Stimulated activated CD8-positive, alpha-beta memory T cell treated with anti-CD3 and anti-CD28 coated beads, Interleukin-7, amount 100 ng/mL, for 4 hours (primary cell): Measurements from ENCODE around the gene DCK.

Experiments
- DNase-seq, 2 donors: peaks; one replicate each; pipeline ENCODE4 v3.0.0-alpha.2; 2020; ENCODE audit warnings: low read depth in 2 of 2

The DCK gene

DNA sequence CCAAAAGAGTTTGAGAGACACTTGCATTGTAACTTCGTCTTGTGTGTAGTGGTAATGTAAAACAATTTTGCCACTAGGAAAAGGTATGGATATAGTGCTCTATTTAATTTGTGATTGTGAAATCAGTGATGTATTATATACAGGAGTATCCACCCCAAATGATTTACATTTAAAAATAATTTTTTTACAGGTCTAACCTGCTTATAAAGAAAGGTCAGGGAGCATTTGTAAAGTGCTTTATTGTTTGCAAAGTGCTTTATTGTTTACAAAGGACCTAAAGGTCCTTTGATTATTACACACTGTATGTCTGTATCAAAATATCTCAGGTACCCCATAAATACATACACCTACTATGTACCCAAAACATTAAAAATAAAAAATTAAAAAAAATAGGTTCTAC is 70.3 kb downstream of the DCK start:
- no peak for DNase-seq

DNA sequence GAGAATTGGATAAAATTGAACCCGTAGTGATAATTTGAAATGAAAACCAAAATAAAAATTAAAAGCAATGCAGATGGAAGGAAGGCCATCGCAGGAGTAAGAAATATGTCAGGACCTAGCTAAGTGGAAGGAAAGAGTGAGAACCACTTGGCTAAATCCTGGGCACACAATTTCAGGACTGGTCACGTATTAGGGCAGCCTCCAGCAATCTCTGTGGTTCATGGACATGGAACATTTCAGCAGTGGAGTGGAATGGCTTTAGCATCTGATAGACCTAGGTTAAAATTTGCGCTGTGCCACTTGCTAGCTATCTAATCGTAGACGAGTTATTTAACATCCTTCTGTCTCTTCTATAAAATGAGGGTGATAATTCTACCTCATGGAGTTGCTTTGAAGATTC is 71.1 kb downstream of the DCK start:
- no peak for DNase-seq

DNA sequence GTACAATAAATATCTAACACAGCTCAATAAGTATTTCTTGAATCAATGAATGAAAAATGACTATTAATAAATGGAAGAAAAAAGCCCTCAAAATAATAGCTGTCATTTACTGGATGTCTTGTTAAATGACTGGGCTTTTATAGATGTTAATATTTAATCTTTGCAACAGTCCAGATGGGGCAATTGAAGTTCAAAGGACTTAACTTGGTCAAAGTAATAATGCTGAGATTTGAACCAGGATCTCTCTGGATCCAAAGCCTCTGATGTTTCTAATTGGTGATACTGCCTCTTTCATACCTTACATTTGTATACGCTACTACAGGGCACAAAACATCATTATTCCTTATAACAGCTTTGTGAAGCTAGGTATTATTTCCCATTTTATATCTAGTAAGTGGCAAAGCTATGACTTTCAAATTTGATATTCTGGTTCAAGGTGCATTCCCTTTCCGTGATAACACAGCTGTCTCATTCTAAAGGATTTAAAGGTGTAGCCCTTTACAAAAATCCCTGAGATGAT is 72.6 kb downstream of the DCK start:
- DNase-seq: no peak

DNA sequence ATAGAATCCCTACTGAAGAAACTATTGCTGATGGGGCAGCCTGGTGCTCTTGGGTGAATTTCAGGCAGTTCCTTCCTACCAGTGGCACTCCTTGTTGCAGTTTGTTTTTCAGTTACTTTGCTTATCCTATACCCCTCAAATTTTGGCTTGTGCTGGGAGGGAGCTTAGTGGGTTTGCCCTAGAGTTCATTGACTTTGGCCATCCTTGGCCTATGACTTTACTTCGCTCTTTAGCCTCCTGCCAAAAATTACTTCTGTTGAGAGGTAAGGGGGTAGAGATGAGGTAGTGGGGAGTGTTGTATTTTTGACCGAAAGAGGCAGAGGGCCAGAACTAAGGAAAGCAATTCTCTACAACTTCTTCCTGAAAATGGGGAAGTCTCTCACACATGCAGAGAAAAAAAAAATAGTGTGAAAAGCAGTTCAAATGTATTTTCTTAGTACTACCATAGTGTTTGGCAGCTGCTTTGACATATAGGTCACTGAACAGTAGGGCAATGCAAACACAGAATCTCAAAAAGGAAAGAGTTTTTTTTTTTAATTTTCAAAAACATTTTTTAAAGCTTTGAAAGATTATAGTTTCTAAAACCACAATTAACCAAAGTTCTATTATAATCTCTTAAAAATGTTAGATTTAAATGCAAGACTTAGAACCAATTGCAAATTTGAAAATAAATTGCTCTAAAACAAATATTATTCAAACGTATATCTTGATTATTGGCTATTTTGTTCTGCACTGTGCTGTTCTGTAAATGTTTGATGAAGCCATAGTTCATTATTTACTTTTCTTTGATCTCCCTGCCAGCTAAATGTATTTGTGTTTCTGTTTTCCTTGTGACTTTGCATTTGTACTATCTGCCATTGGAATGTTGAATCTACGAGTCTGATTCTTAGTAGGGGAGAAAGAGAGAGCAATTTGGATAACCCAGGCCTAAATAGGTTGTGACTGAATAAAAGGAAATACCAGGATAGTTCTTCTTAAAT is 73.6 kb downstream of the DCK start:
- DNase-seq: no peak

DNA sequence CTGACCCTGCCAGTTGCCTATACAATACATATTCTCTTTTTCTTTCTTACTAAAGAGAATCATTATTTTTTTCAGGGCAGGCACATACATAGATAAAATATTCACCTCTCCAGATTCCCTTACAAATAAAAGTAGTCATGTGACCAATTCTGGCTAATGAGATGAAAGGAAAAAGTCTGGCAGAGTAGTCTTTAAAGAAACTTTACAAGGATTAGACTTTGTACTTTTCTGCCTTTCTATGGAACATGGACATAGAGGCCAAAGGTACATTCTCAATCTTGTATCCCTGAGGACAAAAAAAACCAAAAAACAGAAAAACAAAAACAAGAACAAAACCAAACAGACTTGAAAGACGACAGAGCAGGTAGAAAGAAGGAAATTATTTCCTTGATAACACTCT is 75.6 kb downstream of the DCK start:
- DNase-seq: no peak

DNA sequence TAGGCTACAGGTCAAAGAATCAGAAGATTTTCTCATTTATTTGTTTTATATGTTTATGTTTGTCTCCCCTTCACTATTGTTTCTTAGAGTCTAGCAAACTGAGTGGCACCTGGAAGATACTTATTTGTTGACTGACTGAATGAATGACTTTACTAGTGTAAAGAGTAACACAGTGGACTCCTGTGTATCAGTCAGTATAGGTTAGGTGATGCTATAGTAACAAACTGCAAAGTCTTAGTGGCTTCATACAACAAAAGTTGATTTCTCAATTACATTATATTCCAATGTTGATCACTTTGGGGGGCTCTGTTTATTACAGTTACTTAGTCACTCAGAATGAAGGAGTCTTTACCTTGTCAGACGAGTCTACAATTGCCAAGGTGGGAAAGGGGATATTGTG is 76.6 kb downstream of the DCK start:
- DNase-seq: no peak

DNA sequence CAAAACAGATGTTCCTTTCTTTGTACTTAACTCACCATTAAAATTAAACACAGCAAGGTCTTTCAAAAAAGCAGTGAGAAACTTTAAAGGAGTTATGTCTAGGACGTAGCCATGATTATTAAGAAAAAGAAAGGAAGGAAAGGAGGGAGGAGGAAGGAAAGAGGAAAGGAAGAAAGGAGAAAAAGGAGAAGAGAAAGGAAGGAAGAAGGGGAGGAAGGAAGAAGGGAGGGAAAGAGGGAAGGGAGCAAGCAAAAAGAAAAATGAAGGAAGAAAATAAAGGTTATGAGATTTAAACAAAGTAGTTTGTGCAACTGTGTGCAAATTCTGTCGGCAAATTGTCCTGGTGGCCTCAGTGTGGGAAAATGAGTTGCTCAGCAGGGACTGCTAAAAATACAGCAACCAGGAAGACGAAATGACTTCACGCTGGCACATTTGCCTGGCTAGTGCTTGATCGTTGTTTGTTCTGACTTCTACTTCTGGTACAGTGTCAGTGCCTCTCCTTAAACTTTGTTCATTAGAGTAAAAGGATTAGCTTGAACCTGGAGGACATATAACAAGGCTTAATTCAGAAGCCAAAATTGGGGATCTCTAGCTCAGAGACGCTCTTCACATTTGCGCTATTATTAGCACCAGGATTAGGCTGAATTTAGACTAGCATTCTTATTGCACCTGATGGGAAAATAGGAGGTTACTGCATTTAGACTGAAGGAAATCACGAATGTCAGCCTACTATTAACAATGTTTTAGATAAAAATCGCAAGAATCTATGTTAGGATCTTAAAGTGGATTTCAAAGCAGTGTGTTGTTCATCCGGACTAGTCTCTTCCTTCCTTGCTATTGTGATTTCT is 81.2 kb downstream of the DCK start:
- DNase-seq: no peak
